Upper lobe of left lung (tissue), 4 donors: ENCODE results near the gene PNMT.

ENCODE experiments used
- EP300 ChIP-seq, 4 donors: sonication (generic); formaldehyde crosslinking; IDR thresholded peaks; one replicate each; pipeline ENCODE4 v1.5.1; 2017; ENCODE audit warnings: antibody characterized with exemption in 4 of 4, control low read depth in 2 of 4
- POLR2A ChIP-seq, 4 donors: fragments of 450-650 bp; IDR thresholded peaks; one replicate each; pipeline ENCODE4 v1.5.1; 2016 to 2017; ENCODE audit warnings: antibody characterized with exemption in 4 of 4, mild to moderate bottlenecking in 2 of 4
- TF ChIP-seq, protein P1 (sequence below), 6 experiments: fragments of 450-650 bp in 4 of 6; fragments of 200-600 bp in 2 of 6; sonication (generic) in 2 of 6; IDR thresholded peaks; one replicate each; pipeline ENCODE4 v1.5.1; 2016 to 2019; ENCODE audit warnings: antibody characterized with exemption in 6 of 6

DNA sequence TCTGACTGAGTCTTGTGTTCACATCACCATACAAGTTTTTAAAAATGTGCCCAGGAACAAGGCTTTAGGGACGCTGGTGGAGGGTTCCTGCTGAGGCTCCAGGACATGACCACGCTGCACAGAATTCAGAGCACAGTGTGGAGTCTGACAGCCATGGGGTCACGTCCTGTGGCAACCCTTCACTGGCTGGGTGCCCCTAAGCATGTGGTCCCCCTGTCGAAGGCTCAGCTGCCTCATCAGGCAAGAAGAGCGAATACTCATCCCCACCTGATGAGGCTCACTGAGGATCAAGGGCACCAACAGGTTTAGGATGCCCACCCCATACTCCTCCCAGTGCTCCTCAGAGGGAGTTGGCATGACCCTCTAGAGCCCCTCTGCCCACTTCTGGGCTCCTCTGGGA lies 5.9 kb downstream of the PNMT start:
- TF ChIP-seq, protein P1, sequence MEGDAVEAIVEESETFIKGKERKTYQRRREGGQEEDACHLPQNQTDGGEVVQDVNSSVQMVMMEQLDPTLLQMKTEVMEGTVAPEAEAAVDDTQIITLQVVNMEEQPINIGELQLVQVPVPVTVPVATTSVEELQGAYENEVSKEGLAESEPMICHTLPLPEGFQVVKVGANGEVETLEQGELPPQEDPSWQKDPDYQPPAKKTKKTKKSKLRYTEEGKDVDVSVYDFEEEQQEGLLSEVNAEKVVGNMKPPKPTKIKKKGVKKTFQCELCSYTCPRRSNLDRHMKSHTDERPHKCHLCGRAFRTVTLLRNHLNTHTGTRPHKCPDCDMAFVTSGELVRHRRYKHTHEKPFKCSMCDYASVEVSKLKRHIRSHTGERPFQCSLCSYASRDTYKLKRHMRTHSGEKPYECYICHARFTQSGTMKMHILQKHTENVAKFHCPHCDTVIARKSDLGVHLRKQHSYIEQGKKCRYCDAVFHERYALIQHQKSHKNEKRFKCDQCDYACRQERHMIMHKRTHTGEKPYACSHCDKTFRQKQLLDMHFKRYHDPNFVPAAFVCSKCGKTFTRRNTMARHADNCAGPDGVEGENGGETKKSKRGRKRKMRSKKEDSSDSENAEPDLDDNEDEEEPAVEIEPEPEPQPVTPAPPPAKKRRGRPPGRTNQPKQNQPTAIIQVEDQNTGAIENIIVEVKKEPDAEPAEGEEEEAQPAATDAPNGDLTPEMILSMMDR (IDR thresholded peaks at IDR 0.05) = no peak
- TF ChIP-seq POLR2A (IDR thresholded peaks at IDR 0.05) = no peak
- TF ChIP-seq EP300 (IDR thresholded peaks at IDR 0.05) = no peak
